ENCODE results near the gene PRPF8. TPM values are rescaled to one million over a fixed set of nuclear protein-coding genes. Genes with fewer than 3 reads are reported as not detected.

Gene PRPF8
- total and polyA plus RNA-seq, 10 of the 15 experiments (the other 5 are each of a cell fraction or from before 2014, with no cell fraction given), result 77.2 to 337 (median 162) TPM

DNA sequence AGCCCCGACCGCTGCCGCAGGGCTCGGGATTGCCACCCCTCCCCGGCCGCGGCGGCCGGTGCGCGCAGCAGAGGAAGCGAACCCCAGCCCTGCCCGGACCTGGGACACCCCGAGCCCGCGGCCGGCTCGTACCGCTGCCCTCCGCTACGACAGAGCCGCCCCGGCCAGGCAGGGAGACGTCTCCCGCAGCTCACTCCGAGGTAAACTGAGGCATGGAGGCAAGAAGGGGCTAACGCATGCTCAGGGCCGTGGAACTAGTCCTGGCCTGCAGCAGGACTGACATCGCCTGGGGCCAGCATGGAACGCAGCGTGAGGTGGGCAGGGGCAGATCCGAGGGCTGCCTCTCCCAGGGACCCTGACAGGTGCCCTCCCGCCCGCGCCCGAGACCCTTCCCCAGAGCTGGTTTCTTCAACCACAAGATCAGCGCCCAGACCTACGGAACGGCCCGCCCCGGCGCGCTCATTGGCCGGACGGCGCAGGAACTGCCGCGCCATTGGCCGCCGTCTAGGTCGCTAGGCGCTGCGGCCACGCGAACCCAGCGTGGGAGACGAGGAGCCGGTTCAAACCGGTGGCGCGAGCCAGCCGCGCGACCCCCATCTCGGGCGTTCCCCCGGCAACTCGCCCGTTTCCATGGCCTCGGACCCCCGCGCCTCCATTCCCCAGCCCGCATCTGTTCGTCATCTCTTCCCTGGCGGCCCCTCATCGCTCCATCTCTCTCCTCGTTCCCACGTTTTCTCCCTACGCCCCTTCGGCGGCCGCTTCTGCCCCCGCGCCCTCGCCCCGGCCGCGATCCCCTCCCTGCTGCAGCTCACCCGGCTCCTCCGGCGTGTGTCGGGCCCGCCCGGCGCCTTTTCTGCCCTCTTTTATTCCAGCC, 56.4 kb downstream of the PRPF8 start, which contains the start of gene SLC43A2 (continued):
- TF ChIP-seq JUND (IDR thresholded peaks at IDR 0.05; ENCODE audit: low read depth, low read length) (no peak), MEF2B (IDR thresholded peaks at IDR 0.05; ENCODE audit: partially characterized antibody, poor library complexity, severe bottlenecking) (peak; percentile 60), SMARCA5 (IDR thresholded peaks at IDR 0.05) (0 out of 2 replicates have a peak, but pooled peaks have one; percentile 50), IRF4 (IDR thresholded peaks at IDR 0.05; ENCODE audit: low read depth, low read length) (no peak), FOXK2 (IDR thresholded peaks at IDR 0.05) (no peak), ESRRA (IDR thresholded peaks at IDR 0.05; ENCODE audit: low read length) (no peak), NFIC (IDR thresholded peaks at IDR 0.05; ENCODE audit: low read depth, low read length) (no peak), IKZF1 (conservative IDR thresholded peaks at IDR 0.05) (peak; percentile 53), NKRF (conservative IDR thresholded peaks at IDR 0.05) (peak; percentile 98), EGR1 (IDR thresholded peaks at IDR 0.05; ENCODE audit: borderline replicate concordance in 1 of 2, low read depth in 2 of 2, low read length in 2 of 2) (peak in 1 of 2 experiments; percentile 43; a peak in 1 of 3 replicates), BHLHE40 (IDR thresholded peaks at IDR 0.05; ENCODE audit: borderline replicate concordance in 1 of 2, low read depth in 2 of 2, low read length in 1 of 2) (peak in 1 of 2 experiments; percentile 30; a peak in 1 of 4 replicates), NR2F1 (conservative IDR thresholded peaks at IDR 0.05) (no peak; the same call in 1 of the 2 replicates), RAD21 (IDR thresholded peaks at IDR 0.05; ENCODE audit: insufficient read depth, low read depth, low read length) (no peak), DPF2 (IDR thresholded peaks at IDR 0.05) (peak; percentile 68; the same call in 1 of the 2 replicates), RAD51 (IDR thresholded peaks at IDR 0.05) (no peak), ZNF217 (IDR thresholded peaks at IDR 0.05) (0 out of 2 replicates have a peak, but pooled peaks have one; percentile 35), SKIL (IDR thresholded peaks at IDR 0.05; ENCODE audit: low read depth, poor library complexity, severe bottlenecking) (no peak), BRCA1 (IDR thresholded peaks at IDR 0.05; ENCODE audit: low read depth, low read length) (no peak), TAF1 (IDR thresholded peaks at IDR 0.05; ENCODE audit: borderline replicate concordance, low read depth, low read length) (no peak)
- TF ChIP-seq, protein P1, sequence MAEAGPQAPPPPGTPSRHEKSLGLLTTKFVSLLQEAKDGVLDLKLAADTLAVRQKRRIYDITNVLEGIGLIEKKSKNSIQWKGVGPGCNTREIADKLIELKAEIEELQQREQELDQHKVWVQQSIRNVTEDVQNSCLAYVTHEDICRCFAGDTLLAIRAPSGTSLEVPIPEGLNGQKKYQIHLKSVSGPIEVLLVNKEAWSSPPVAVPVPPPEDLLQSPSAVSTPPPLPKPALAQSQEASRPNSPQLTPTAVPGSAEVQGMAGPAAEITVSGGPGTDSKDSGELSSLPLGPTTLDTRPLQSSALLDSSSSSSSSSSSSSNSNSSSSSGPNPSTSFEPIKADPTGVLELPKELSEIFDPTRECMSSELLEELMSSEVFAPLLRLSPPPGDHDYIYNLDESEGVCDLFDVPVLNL (IDR thresholded peaks at IDR 0.05; ENCODE audit: low read depth, low read length), result peak; percentile 86
- TF ChIP-seq, protein P2, sequence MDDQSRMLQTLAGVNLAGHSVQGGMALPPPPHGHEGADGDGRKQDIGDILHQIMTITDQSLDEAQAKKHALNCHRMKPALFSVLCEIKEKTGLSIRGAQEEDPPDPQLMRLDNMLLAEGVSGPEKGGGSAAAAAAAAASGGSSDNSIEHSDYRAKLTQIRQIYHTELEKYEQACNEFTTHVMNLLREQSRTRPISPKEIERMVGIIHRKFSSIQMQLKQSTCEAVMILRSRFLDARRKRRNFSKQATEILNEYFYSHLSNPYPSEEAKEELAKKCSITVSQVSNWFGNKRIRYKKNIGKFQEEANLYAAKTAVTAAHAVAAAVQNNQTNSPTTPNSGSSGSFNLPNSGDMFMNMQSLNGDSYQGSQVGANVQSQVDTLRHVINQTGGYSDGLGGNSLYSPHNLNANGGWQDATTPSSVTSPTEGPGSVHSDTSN (IDR thresholded peaks at IDR 0.05; ENCODE audit: insufficient replicate concordance, low read depth, low read length), result no peak
- TF ChIP-seq, protein P3, sequence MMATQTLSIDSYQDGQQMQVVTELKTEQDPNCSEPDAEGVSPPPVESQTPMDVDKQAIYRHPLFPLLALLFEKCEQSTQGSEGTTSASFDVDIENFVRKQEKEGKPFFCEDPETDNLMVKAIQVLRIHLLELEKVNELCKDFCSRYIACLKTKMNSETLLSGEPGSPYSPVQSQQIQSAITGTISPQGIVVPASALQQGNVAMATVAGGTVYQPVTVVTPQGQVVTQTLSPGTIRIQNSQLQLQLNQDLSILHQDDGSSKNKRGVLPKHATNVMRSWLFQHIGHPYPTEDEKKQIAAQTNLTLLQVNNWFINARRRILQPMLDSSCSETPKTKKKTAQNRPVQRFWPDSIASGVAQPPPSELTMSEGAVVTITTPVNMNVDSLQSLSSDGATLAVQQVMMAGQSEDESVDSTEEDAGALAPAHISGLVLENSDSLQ (IDR thresholded peaks at IDR 0.05), result peak; percentile 47
